Measurements from ENCODE around the gene SPATC1L.

Gene SPATC1L

GRCh38 chr21:46160907-46161632 lies 23.2 kb downstream of the SPATC1L start:
- DNase-seq: no peak

- DNase-seq: no peak
Observed at GRCh38 chr21:46160657-46160906, 23.7 kb downstream of the SPATC1L start.

- no peak for DNase-seq
Observed at GRCh38 chr21:46159841-46160656, 24.2 kb downstream of the SPATC1L start.

GRCh38 chr21:46159390-46159789 lies 24.9 kb downstream of the SPATC1L start:
- no peak for DNase-seq

GRCh38 chr21:46158666-46159300 lies 25.5 kb downstream of the SPATC1L start:
- no peak for DNase-seq

GRCh38 chr21:46157987-46158451 lies 26.2 kb downstream of the SPATC1L start:
- no peak for DNase-seq

- no peak for DNase-seq
Observed at GRCh38 chr21:46157396-46157986, 26.8 kb downstream of the SPATC1L start.

GRCh38 chr21:46156678-46157077 lies 27.6 kb downstream of the SPATC1L start:
- DNase-seq: no peak

- no peak for DNase-seq
Observed at GRCh38 chr21:46156378-46156645, 27.9 kb downstream of the SPATC1L start.

- no peak for DNase-seq
Observed at GRCh38 chr21:46155514-46156377, 28.5 kb downstream of the SPATC1L start, which contains the start of gene FTCD. Gene FTCD, minus strand, starts transcription at chr21:46155579. Its CDS starts 56 bp downstream, at chr21:46155523.

- DNase-seq: no peak
Observed at GRCh38 chr21:46154955-46155513, 29.2 kb downstream of the SPATC1L start.

GRCh38 chr21:46154155-46154954 lies 29.9 kb downstream of the SPATC1L start:
- no peak for DNase-seq

- DNase-seq: peak; percentile 30
Observed at GRCh38 chr21:46153247-46154154, 30.8 kb downstream of the SPATC1L start.

GRCh38 chr21:46152927-46153246 lies 31.4 kb downstream of the SPATC1L start:
- no peak for DNase-seq

- no peak for DNase-seq
Observed at GRCh38 chr21:46151989-46152926, 32.0 kb downstream of the SPATC1L start.

- no peak for DNase-seq
Observed at GRCh38 chr21:46151261-46151988, 32.8 kb downstream of the SPATC1L start.

GRCh38 chr21:46150491-46151121 lies 33.7 kb downstream of the SPATC1L start:
- DNase-seq: no peak

GRCh38 chr21:46150073-46150472 lies 34.2 kb downstream of the SPATC1L start:
- no peak for DNase-seq

Data from NCI-H1092 treated with DMSO at 0.1 percent for 48 hours (cell line).